B cell (primary cell): ENCODE measurements around the gene SERHL2. TPM values are rescaled to one million over a fixed set of nuclear protein-coding genes. Genes with fewer than 3 reads are reported as not detected.

Experiments used
- ATAC-seq: fragments of 200-7000 bp; cut with Tn5 transposase; one replicate; pipeline ENCODE4 v1.10.0; 2021; ENCODE audit warnings: low read depth, mild to moderate bottlenecking, moderate number of reproducible peaks, moderate library complexity
- CTCF ChIA-PET: fragments of 350-600 bp; sonication (Branson Sonifier 250); formaldehyde crosslinking; loops from one replicate; lab custom pipeline; 2021; ENCODE audit warnings: antibody characterized with exemption, inconsistent platforms; lab: Charles Lee
- POLR2A ChIA-PET: fragments of 350-600 bp; sonication (Branson Sonifier 250); formaldehyde crosslinking; loops from one replicate; lab custom pipeline; 2021; ENCODE audit warnings: antibody characterized with exemption; lab: Charles Lee
- DNase-seq: peaks from one replicate; pipeline ENCODE4 v3.0.0; 2013
- H2AFZ ChIP-seq: 2 replicates; pipeline ENCODE4 v1.6.1; 2012; ENCODE audit warnings: mild to moderate bottlenecking, low read depth, low read length; ENCODE audit not compliant: insufficient read depth, poor library complexity, severe bottlenecking
- H3K27ac ChIP-seq, 2 donors: 1 replicate in 1 of 2; 2 replicates in 1 of 2; pipeline ENCODE4 v1.5.1; 2012 to 2013; ENCODE audit warnings: low read length in 2 of 2, mild to moderate bottlenecking in 2 of 2, moderate library complexity in 1 of 2
- H3K27me3 ChIP-seq, 4 experiments: fragments of 200-600 bp in 1 of 4; sonication (generic) in 1 of 4; replicated peaks in 1 of 4; 1 replicate in 2 of 4; 2 replicates in 2 of 4; pipeline versions ENCODE4 v1.6.1 to v1.7.0; 2013 to 2016; ENCODE audit warnings: low read length in 3 of 4, mild to moderate bottlenecking in 2 of 4, mixed read lengths in 1 of 4, moderate library complexity in 1 of 4; ENCODE audit not compliant: insufficient read depth in 4 of 4, control insufficient read depth in 3 of 4; ENCODE audit errors: control extremely low read depth in 1 of 4
- H3K36me3 ChIP-seq, 2 experiments: replicated peaks in 1 of 2; 1 replicate in 1 of 2; 2 replicates in 1 of 2; pipeline versions ENCODE4 v1.6.1 to v1.7.1; 2013; ENCODE audit warnings: low read length in 1 of 2; ENCODE audit not compliant: insufficient read depth in 2 of 2, control insufficient read depth in 1 of 2; ENCODE audit errors: control extremely low read depth in 1 of 2, extremely low read depth in 1 of 2
- H3K4me1 ChIP-seq, 2 donors: fragments of 200-600 bp in 1 of 2; sonication (generic) in 1 of 2; 1 replicate in 1 of 2; 2 replicates in 1 of 2; pipeline versions ENCODE4 v1.5.1 to v1.6.1; 2013 to 2017; ENCODE audit warnings: low read length in 2 of 2; ENCODE audit not compliant: control insufficient read depth in 2 of 2, insufficient read depth in 2 of 2
- H3K4me2 ChIP-seq: replicated peaks from 2 replicates; pipeline ENCODE3; 2012; ENCODE audit warnings: mild to moderate bottlenecking, low read depth, low read length; ENCODE audit not compliant: poor library complexity, severe bottlenecking
- H3K4me3 ChIP-seq, 5 experiments: fragments of 200-600 bp in 1 of 5; sonication (generic) in 1 of 5; 1 replicate in 3 of 5; 2 replicates in 2 of 5; pipeline versions ENCODE4 v1.5.1 to v1.7.0; 2011 to 2016; ENCODE audit warnings: low read length in 4 of 5, mild to moderate bottlenecking in 4 of 5, low read depth in 2 of 5, control low read depth in 1 of 5, moderate library complexity in 1 of 5; ENCODE audit not compliant: insufficient read depth in 1 of 5; ENCODE audit errors: control extremely low read depth in 1 of 5, extremely low read depth in 1 of 5
- H3K79me2 ChIP-seq: fragments of 200-600 bp; sonication (generic); one replicate; pipeline ENCODE4 v1.6.0; 2016; ENCODE audit warnings: low read length; ENCODE audit not compliant: control insufficient read depth, insufficient read depth
- H3K9ac ChIP-seq: fragments of 200-600 bp; sonication (generic); 2 replicates; pipeline ENCODE4 v1.6.1; 2017; ENCODE audit warnings: mild to moderate bottlenecking, low read length, moderate library complexity
- H3K9me3 ChIP-seq, 3 donors: one replicate each; pipeline versions ENCODE4 v1.6.1 to v1.7.1; 2013; ENCODE audit warnings: low read length in 2 of 3; ENCODE audit not compliant: control insufficient read depth in 2 of 3, insufficient read depth in 1 of 3; ENCODE audit errors: control extremely low read depth in 1 of 3
- H4K20me1 ChIP-seq: 2 replicates; pipeline ENCODE4 v1.6.0; 2012; ENCODE audit warnings: mild to moderate bottlenecking, low read length; ENCODE audit not compliant: insufficient read depth, control insufficient read depth, poor library complexity, severe bottlenecking
- H3K27ac Mint-ChIP-seq: one replicate; pipeline ENCODE4 v1.8.0; 2021; ENCODE audit warnings: mixed read lengths
- H3K27me3 Mint-ChIP-seq: one replicate; pipeline ENCODE4 v1.8.0; 2021; ENCODE audit warnings: mixed read lengths
- H3K4me1 Mint-ChIP-seq: one replicate; pipeline ENCODE4 v1.8.0; 2021; ENCODE audit warnings: mixed read lengths
- H3K4me3 Mint-ChIP-seq: one replicate; pipeline ENCODE4 v1.8.0; 2021; ENCODE audit warnings: mixed read lengths
- H3K9me3 Mint-ChIP-seq: one replicate; pipeline ENCODE4 v1.8.0; 2022; ENCODE audit warnings: mixed read lengths; ENCODE audit not compliant: insufficient read depth
- CTCF ChIP-seq: fragments of 200-600 bp; IDR thresholded peaks from one replicate; pipeline ENCODE4 v1.8.0; 2022; ENCODE audit warnings: antibody characterized with exemption, mild to moderate bottlenecking
- EZH2 ChIP-seq: IDR thresholded peaks from 2 replicates; pipeline ENCODE4 v1.6.1; 2012; ENCODE audit warnings: borderline replicate concordance, low read depth, mild to moderate bottlenecking, moderate library complexity, low read length; ENCODE audit not compliant: insufficient read depth, poor library complexity, severe bottlenecking
- WGBS: methylation state at CpG from one replicate; pipeline ENCODE4 v1.1.5; 2013; ENCODE audit warnings: missing lambda C conversion rate; ENCODE audit not compliant: insufficient coverage; 5-methylcytosine and 5-hydroxymethylcytosine counted together
- intact Hi-C: fragments of 100-400 bp; cut with micrococcal nuclease; formaldehyde crosslinking; loops from one replicate; pipeline ENCODE4 v1.10.0; 2022
- polyA plus RNA-seq: library from polyadenylated mRNA; depleted of rRNA; stranded (reverse); fragments of >200 nt; gene quantifications from 2 replicates; pipeline ENCODE4 v1.2.3, GENCODE V29; 2012
- total RNA-seq, 2 donors: library from RNA; stranded (reverse); fragments of 120-200 nt in 1 of 2; gene quantifications; 1 replicate in 1 of 2; 2 replicates in 1 of 2; pipeline versions ENCODE4 v1.2.3 to v1.2.4, GENCODE V29; 2013 to 2022

The SERHL2 gene
- total and polyA plus RNA-seq, 2 donors (not counting 1 experiment from before 2014, with no cell fraction given): 5.5 to 7.3 TPM

- ChIA-PET CTCF (interaction anchor here (1.3 kb wide), 1 partner anchor 10 kb away, joined by 3 read pairs; no protein-coding TSS in a partner anchor), POLR2A (no interaction called here)
- intact Hi-C loops: no loop called here
- Mint-ChIP-seq H3K9me3 (no peaks in the 10 kb centered on the region), H3K27me3 (no peaks in the 10 kb centered on the region), H3K27ac (peak overlapping the region; percentile 89), H3K4me1 (peaks cover 60% of the 10 kb centered on the region), H3K4me3 (peak overlapping the region; percentile 29)
- Histone ChIP-seq H3K36me3 (peaks cover 6 to 43% of the 10 kb centered on the region in 2 experiments), H4K20me1 (peaks cover 62% of the 10 kb centered on the region), H3K79me2 (peaks cover 62% of the 10 kb centered on the region), H3K4me1 (peaks cover 21 to 46% of the 10 kb centered on the region in 2 donors), H3K9me3 (no peaks in the 10 kb centered on the region), H3K4me2 (peak overlapping the region; percentile 76), H3K9ac (no peak overlapping the region), H2AFZ (no peak overlapping the region), H3K27me3 (no peaks in the 10 kb centered on the region), H3K4me3 (no peak overlapping the region), H3K27ac (peak overlapping the region in 1 of 2 donors; percentile 100)
- ATAC-seq: no peak
- no peak for TF ChIP-seq EZH2
- no peak for TF ChIP-seq CTCF
- 94% methylated on average over 11 of the region's 11 CpGs for WGBS
- DNase-seq: no peak
Observed at GRCh38 chr22:42612336-42612735, 58.6 kb downstream of the SERHL2 start.

- POLR2A ChIA-PET: interaction anchor here (0.6 to 2.9 kb wide), 16 partner anchors 9 to 535 kb away, joined by 3 to 23 read pairs (median 6); partner anchors contain the start of genes ARFGAP3, CYB5R3, PACSIN2 and SERHL2
- Histone ChIP-seq H3K4me3 (peak overlapping the region; percentile 59 to 91 (median 74)), H3K4me2 (peak overlapping the region; percentile 76), H3K36me3 (peaks cover 4 to 36% of the 10 kb centered on the region in 2 experiments), H3K27me3 (no peaks in the 10 kb centered on the region), H3K4me1 (peaks cover 21 to 46% of the 10 kb centered on the region in 2 donors), H3K9ac (peak overlapping the region; percentile 95), H4K20me1 (peaks cover 46% of the 10 kb centered on the region), H2AFZ (peak overlapping the region; percentile 88), H3K79me2 (peaks cover 47% of the 10 kb centered on the region), H3K9me3 (no peaks in the 10 kb centered on the region), H3K27ac (peak overlapping the region; percentile 98 to 100)
- CTCF ChIA-PET: interaction anchor here (1.1 to 1.9 kb wide), 6 partner anchors 10 to 254 kb away, joined by 3 to 8 read pairs (median 6); no protein-coding TSS in a partner anchor
- peak overlapping the region; percentile 95 for H3K27ac Mint-ChIP-seq
- H3K4me1 Mint-ChIP-seq: peaks cover 58% of the 10 kb centered on the region
- intact Hi-C loops: loop anchor here (1.0 to 2.0 kb wide), 6 partner anchors 31 to 401 kb away; partner anchors contain the start of genes PACSIN2, RRP7A and SERHL2
- TF ChIP-seq EZH2 (no peak), CTCF (no peak)
- WGBS: 0% methylated on average over 5 of the region's 10 CpGs
- DNase-seq (no peak), ATAC-seq (no peak)
- H3K9me3 Mint-ChIP-seq: no peaks in the 10 kb centered on the region
- no peaks in the 10 kb centered on the region for H3K27me3 Mint-ChIP-seq
- peak overlapping the region; percentile 94 for H3K4me3 Mint-ChIP-seq
Observed at GRCh38 chr22:42613872-42614301, 60.1 kb downstream of the SERHL2 start.
